22Rv1 (cell line): ENCODE data around the gene MEGF10.

Source experiments
- ZFX ChIP-seq: fragments of 450-650 bp; IDR thresholded peaks from 2 replicates; pipeline ENCODE4 v1.6.1; 2017; ENCODE audit warnings: antibody characterized with exemption, borderline replicate concordance
- TF ChIP-seq, protein P1 (sequence below): fragments of 450-650 bp; IDR thresholded peaks from 2 replicates; pipeline ENCODE4 v1.5.1; 2017; ENCODE audit warnings: mild to moderate bottlenecking

- TF ChIP-seq, protein P1, sequence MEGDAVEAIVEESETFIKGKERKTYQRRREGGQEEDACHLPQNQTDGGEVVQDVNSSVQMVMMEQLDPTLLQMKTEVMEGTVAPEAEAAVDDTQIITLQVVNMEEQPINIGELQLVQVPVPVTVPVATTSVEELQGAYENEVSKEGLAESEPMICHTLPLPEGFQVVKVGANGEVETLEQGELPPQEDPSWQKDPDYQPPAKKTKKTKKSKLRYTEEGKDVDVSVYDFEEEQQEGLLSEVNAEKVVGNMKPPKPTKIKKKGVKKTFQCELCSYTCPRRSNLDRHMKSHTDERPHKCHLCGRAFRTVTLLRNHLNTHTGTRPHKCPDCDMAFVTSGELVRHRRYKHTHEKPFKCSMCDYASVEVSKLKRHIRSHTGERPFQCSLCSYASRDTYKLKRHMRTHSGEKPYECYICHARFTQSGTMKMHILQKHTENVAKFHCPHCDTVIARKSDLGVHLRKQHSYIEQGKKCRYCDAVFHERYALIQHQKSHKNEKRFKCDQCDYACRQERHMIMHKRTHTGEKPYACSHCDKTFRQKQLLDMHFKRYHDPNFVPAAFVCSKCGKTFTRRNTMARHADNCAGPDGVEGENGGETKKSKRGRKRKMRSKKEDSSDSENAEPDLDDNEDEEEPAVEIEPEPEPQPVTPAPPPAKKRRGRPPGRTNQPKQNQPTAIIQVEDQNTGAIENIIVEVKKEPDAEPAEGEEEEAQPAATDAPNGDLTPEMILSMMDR = no peak
- no peak for TF ChIP-seq ZFX
Observed at GRCh38 chr5:127324756-127325155, 34.2 kb downstream of the MEGF10 start.
